IMR-90 (cell line): ENCODE data around the gene CIAO3. TPM values are rescaled to one million over a fixed set of nuclear protein-coding genes. Genes with fewer than 3 reads are reported as not detected.

Experiments used
- ATAC-seq: fragments of 200-7000 bp; cut with Tn5 transposase; 2 replicates; pipeline ENCODE4 v1.9.1; 2020; ENCODE audit warnings: low read depth, mild to moderate bottlenecking, moderate library complexity
- BruUV-seq: library from RNA; stranded (reverse); fragments of 400-500 nt; replicated peaks from 2 replicates; lab custom pipeline; 2021; lab: Mats Ljungman, UMichigan
- CTCF ChIA-PET: fragments of 300-600 bp; formaldehyde crosslinking; extraction: SDS; loops from one replicate; lab custom pipeline; 2021; ENCODE audit warnings: antibody characterized with exemption; lab: Yijun Ruan, JAX
- POLR2A ChIA-PET: fragments of 300-600 bp; sonication (Branson Sonifier 250); formaldehyde crosslinking; loops from one replicate; lab custom pipeline; 2022; ENCODE audit warnings: antibody characterized with exemption; ENCODE audit not compliant: unreplicated experiment; lab: Charles Lee
- DNase-seq: peaks from one replicate; pipeline ENCODE4 v3.0.0; 2013
- H2AFZ ChIP-seq: replicated peaks from 2 replicates; pipeline ENCODE3; 2013; ENCODE audit warnings: low read length, mild to moderate bottlenecking; ENCODE audit not compliant: poor library complexity
- H2AK5ac ChIP-seq: 2 replicates; pipeline ENCODE4 v1.6.1; 2013; ENCODE audit warnings: low read depth, low read length, inconsistent platforms
- H2AK9ac ChIP-seq: replicated peaks from 2 replicates; pipeline ENCODE3; 2013; ENCODE audit warnings: mild to moderate bottlenecking, low read depth, low read length, moderate library complexity; ENCODE audit not compliant: poor library complexity
- H2BK120ac ChIP-seq: 2 replicates; pipeline ENCODE4 v1.6.1; 2013; ENCODE audit warnings: low read depth, low read length, inconsistent platforms
- H2BK15ac ChIP-seq: 3 replicates; pipeline ENCODE4 v1.6.1; 2013; ENCODE audit warnings: low read depth, low read length, inconsistent platforms
- H2BK20ac ChIP-seq: 2 replicates; pipeline ENCODE4 v1.6.1; 2013; ENCODE audit warnings: low read depth, mild to moderate bottlenecking, inconsistent platforms, low read length, moderate library complexity
- H2BK5ac ChIP-seq: 2 replicates; pipeline ENCODE4 v1.6.1; 2013; ENCODE audit warnings: mild to moderate bottlenecking, low read depth, low read length, inconsistent platforms; ENCODE audit not compliant: poor library complexity, severe bottlenecking
- H3K14ac ChIP-seq: replicated peaks from 2 replicates; pipeline ENCODE4 v1.6.1; 2013; ENCODE audit warnings: low read depth, low read length, inconsistent platforms
- H3K18ac ChIP-seq: 2 replicates; pipeline ENCODE4 v1.6.1; 2013; ENCODE audit warnings: low read depth, low read length, control low read depth
- H3K23ac ChIP-seq: 2 replicates; pipeline ENCODE4 v1.6.1; 2013; ENCODE audit warnings: low read depth, low read length, inconsistent platforms
- H3K27ac ChIP-seq: 2 replicates; pipeline ENCODE4 v1.5.1; 2013; ENCODE audit warnings: mild to moderate bottlenecking, control low read depth, low read length; ENCODE audit not compliant: insufficient read depth
- H3K27me3 ChIP-seq: 2 replicates; pipeline ENCODE4 v1.6.1; 2013; ENCODE audit warnings: low read length; ENCODE audit not compliant: control insufficient read depth, insufficient read depth
- H3K36me3 ChIP-seq: 2 replicates; pipeline ENCODE4 v1.6.1; 2013; ENCODE audit warnings: low read length, mixed read lengths; ENCODE audit not compliant: control insufficient read depth, insufficient read depth
- H3K4ac ChIP-seq: 2 replicates; pipeline ENCODE4 v1.6.1; 2013; ENCODE audit warnings: low read depth, low read length, inconsistent platforms
- H3K4me1 ChIP-seq: 2 replicates; pipeline ENCODE4 v1.6.1; 2013; ENCODE audit warnings: low read length, mixed read lengths; ENCODE audit not compliant: control insufficient read depth, insufficient read depth
- H3K4me2 ChIP-seq: 2 replicates; pipeline ENCODE4 v1.6.1; 2013; ENCODE audit warnings: low read depth, mild to moderate bottlenecking, control low read depth, low read length, moderate library complexity
- H3K4me3 ChIP-seq: 2 replicates; pipeline ENCODE4 v1.5.1; 2013; ENCODE audit warnings: low read depth, mild to moderate bottlenecking, control low read depth, low read length, moderate library complexity; ENCODE audit not compliant: insufficient read depth
- H3K56ac ChIP-seq: 2 replicates; pipeline ENCODE4 v1.6.1; 2013; ENCODE audit warnings: low read length, inconsistent platforms; ENCODE audit not compliant: insufficient read depth; ENCODE audit errors: extremely low read depth
- H3K79me1 ChIP-seq, 2 experiments: 2 replicates each; pipeline ENCODE4 v1.6.1; 2013; ENCODE audit warnings: low read length in 2 of 2, inconsistent platforms in 1 of 2, low read depth in 1 of 2
- H3K9ac ChIP-seq: 2 replicates; pipeline ENCODE4 v1.6.1; 2013; ENCODE audit warnings: low read depth, low read length, control low read depth
- H3K9me1 ChIP-seq: 2 replicates; pipeline ENCODE4 v1.6.1; 2013; ENCODE audit warnings: low read length, inconsistent platforms; ENCODE audit not compliant: insufficient read depth
- H3K9me3 ChIP-seq: 2 replicates; pipeline ENCODE4 v1.6.1; 2013; ENCODE audit warnings: low read length; ENCODE audit not compliant: control insufficient read depth, insufficient read depth
- H4K20me1 ChIP-seq: 2 replicates; pipeline ENCODE4 v1.6.1; 2013; ENCODE audit warnings: low read length, inconsistent platforms; ENCODE audit not compliant: insufficient read depth
- H4K5ac ChIP-seq: 2 replicates; pipeline ENCODE4 v1.6.1; 2013; ENCODE audit warnings: mild to moderate bottlenecking, low read depth, low read length, control low read depth
- H4K8ac ChIP-seq, 2 experiments: 2 replicates each; pipeline ENCODE4 v1.6.1; 2013; ENCODE audit warnings: low read depth in 2 of 2, low read length in 2 of 2, control low read depth in 1 of 2, inconsistent platforms in 1 of 2
- H4K91ac ChIP-seq: 2 replicates; pipeline ENCODE4 v1.6.1; 2013; ENCODE audit warnings: low read depth, low read length, inconsistent platforms; ENCODE audit not compliant: insufficient read depth
- POLR2A ChIP-seq: IDR thresholded peaks from 2 replicates; pipeline ENCODE4 v1.6.1; 2012; ENCODE audit warnings: mild to moderate bottlenecking, low read depth, low read length
- RCOR1 ChIP-seq: IDR thresholded peaks from 2 replicates; pipeline ENCODE4 v1.6.1; 2012; ENCODE audit warnings: mild to moderate bottlenecking, low read length, improper control_type of control experiment; ENCODE audit not compliant: insufficient replicate concordance
- USF2 ChIP-seq: fragments of 150-350 bp; IDR thresholded peaks from 2 replicates; pipeline ENCODE4 v1.6.1; 2017; ENCODE audit warnings: mild to moderate bottlenecking, antibody characterized with exemption, low read length, low read depth
- WGBS, 2 experiments: methylation state at CpG; one replicate each; pipeline versions ENCODE4 v1.1.5 to v1.1.7; 2013; ENCODE audit warnings: missing lambda C conversion rate in 2 of 2; ENCODE audit not compliant: insufficient read length in 1 of 2; ENCODE audit errors: extremely low coverage in 2 of 2; 5-methylcytosine and 5-hydroxymethylcytosine counted together
- dilution Hi-C: fragments of 300-500 bp; cut with HindIII; formaldehyde crosslinking; loops from one replicate; pipeline ENCODE4 v1.14.3; 2018; ENCODE audit warnings: low sequenced_read_pairs; ENCODE audit not compliant: unreplicated experiment
- in situ Hi-C: fragments of 300-500 bp; cut with MboI; formaldehyde crosslinking; loops from 3 replicates; pipeline ENCODE4 v1.14.3; 2019; ENCODE audit warnings: low sequenced_read_pairs, inconsistent platforms, mixed read lengths
- intact Hi-C: fragments of 100-400 bp; cut with micrococcal nuclease; formaldehyde crosslinking; loops from 2 replicates; pipeline ENCODE4 v1.10.0; 2022
- polyA plus RNA-seq, 3 experiments: library from polyadenylated mRNA; depleted of rRNA; stranded (reverse); fragments of >200 nt; gene quantifications; 2 replicates each; pipeline ENCODE4 v1.2.3, GENCODE V29; 2012; ENCODE audit warnings: low replicate concordance in 1 of 3
- total RNA-seq: library from RNA; depleted of rRNA; stranded (reverse); fragments of >200 nt; gene quantifications from 2 replicates; pipeline ENCODE4 v1.2.3, GENCODE V29; 2012

Gene CIAO3
- total and polyA plus RNA-seq, 2 of the 4 experiments (the other 2 are of a cell fraction), result 17.0 to 20.2 TPM

DNA sequence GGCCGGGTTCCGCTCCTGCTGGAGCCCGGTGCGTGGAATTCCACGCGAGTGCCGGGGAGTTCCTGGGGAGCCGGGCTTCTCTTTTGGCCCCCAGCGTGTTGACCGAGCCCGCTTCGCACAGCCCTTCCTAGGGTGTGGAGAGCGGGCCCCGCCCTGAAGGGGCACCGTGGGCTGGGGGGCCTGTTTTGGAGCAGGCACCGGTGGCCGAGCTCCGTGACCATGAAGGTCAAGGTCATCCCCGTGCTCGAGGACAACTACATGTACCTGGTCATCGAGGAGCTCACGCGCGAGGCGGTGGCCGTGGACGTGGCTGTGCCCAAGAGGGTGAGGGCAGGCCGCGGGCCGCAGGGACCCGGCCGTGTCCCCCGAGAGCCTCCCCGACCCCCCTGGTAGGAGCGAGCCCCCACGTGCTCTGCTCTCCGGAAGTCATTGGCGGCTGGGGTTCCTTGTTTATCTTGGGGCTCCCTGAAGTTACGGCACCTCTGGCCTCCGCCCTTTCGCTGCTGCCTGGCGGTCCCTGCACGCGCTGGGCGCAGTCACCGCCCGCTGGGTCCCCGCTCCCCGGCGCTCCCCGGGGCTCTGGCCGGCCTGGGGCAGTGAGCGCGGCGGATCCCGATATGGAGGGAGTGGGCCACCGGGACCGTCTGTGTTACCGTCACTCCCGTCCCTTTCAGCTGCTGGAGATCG, 13.4 kb downstream of the CIAO3 start:
- H2BK5ac ChIP-seq, result no peak overlapping the region
- peaks cover 9% of the 10 kb centered on the region; the same call in 1 of the 2 replicates for H3K36me3 ChIP-seq
- POLR2A ChIA-PET, result no interaction called here
- CTCF ChIA-PET, result no interaction called here
- dilution Hi-C loops (no loop called here), in situ Hi-C loops (no loop called here), intact Hi-C loops (loop anchor here (5.0 kb wide), 1 partner anchor 60 kb away; the partner anchor contains the start of genes CHTF18 and RPUSD1)
- peak overlapping the region; percentile 93 for H2AFZ ChIP-seq
- peak; percentile 4 for ATAC-seq
- H4K20me1 ChIP-seq, result peaks cover 4% of the 10 kb centered on the region
- DNase-seq, result no peak
- peaks cover 0 to 5% of the 10 kb centered on the region in 2 experiments; a peak in 1 of 4 replicates for H3K79me1 ChIP-seq
- peak overlapping the region; percentile 99 for H3K14ac ChIP-seq
- peak overlapping the region; percentile 96 for H4K91ac ChIP-seq
- no peak overlapping the region for H2BK20ac ChIP-seq
- TF ChIP-seq RCOR1 (no peak), USF2 (peak; percentile 16; the same call in 1 of the 2 replicates), POLR2A (peak; percentile 20; the same call in 1 of the 2 replicates)
- 0% methylated on average over 35 of the region's 61 CpGs; no CpG with 5 or more reads in 1 of the 2 experiments for WGBS, 2 experiments
- peak overlapping the region; percentile 62 for H4K5ac ChIP-seq
- peak overlapping the region; percentile 98 for H3K4ac ChIP-seq
- peak overlapping the region; percentile 99 for H2AK9ac ChIP-seq
- BruUV-seq, result no TSS peak
- H2BK120ac ChIP-seq, result peak overlapping the region; percentile 60
- H3K27me3 ChIP-seq, result no peaks in the 10 kb centered on the region
- H3K56ac ChIP-seq, result no peak overlapping the region
- H3K4me1 ChIP-seq, result peaks cover 6% of the 10 kb centered on the region
- H3K4me2 ChIP-seq, result peak overlapping the region; percentile 98
- peaks cover 2% of the 10 kb centered on the region; the same call in 1 of the 2 replicates for H3K9me1 ChIP-seq
- peak overlapping the region; percentile 90 for H3K9ac ChIP-seq
- H4K8ac ChIP-seq, result peak overlapping the region; percentile 96 to 100
- peak overlapping the region; percentile 80; the same call in 1 of the 3 replicates for H2BK15ac ChIP-seq
- H3K4me3 ChIP-seq, result peak overlapping the region; percentile 62
- peak overlapping the region; percentile 76; the same call in 1 of the 2 replicates for H3K27ac ChIP-seq
- H3K23ac ChIP-seq, result peak overlapping the region; percentile 99
- H3K9me3 ChIP-seq, result no peaks in the 10 kb centered on the region
- H2AK5ac ChIP-seq, result peak overlapping the region; percentile 100
- H3K18ac ChIP-seq, result peak overlapping the region; percentile 50; the same call in 1 of the 2 replicates
